OCI-LY3 (cell line): ENCODE results near the gene TCEANC.

ENCODE experiments used
- CTCF ChIP-seq: fragments of 200-600, 300-600 bp; sonication (generic); IDR thresholded peaks from 2 replicates; pipeline ENCODE4 v1.5.1; 2014; ENCODE audit warnings: antibody characterized with exemption, low read length, low read depth
- EZH2phosphoT487 ChIP-seq: fragments of 200-600 bp; shearing (Covaris generic); IDR thresholded peaks from 2 replicates; pipeline ENCODE4 v1.6.1; 2018; ENCODE audit warnings: antibody characterized with exemption, mixed run types, low read depth

- TF ChIP-seq CTCF: no peak
- no peak for TF ChIP-seq EZH2phosphoT487
These were observed 50.6 kb downstream of the TCEANC start for GRCh38 chrX:13703589-13703988.
